OCI-LY7 (cell line): ENCODE results near the gene GRAMD1B. TPM values are rescaled to one million over a fixed set of nuclear protein-coding genes. Genes with fewer than 3 reads are reported as not detected.
"Not testable (repeated sequence)": the region's sequence is repeated elsewhere in the genome, so short reads cannot be mapped to it uniquely, and the experiment has no call there.

Experiments used
- BruUV-seq: library from RNA; stranded (reverse); fragments of 400-500 nt; replicated peaks from 2 replicates; lab custom pipeline; 2021; lab: Mats Ljungman, UMichigan
- CTCF ChIA-PET: fragments of 300-600 bp; sonication (Branson Sonifier 250); formaldehyde crosslinking; loops from one replicate; lab custom pipeline; 2022; ENCODE audit warnings: antibody characterized with exemption; ENCODE audit not compliant: unreplicated experiment; lab: Charles Lee
- POLR2A ChIA-PET: fragments of 300-600 bp; sonication (Branson Sonifier 250); formaldehyde crosslinking; loops from one replicate; lab custom pipeline; 2022; ENCODE audit warnings: antibody characterized with exemption; lab: Charles Lee
- DNase-seq: peaks from one replicate; pipeline ENCODE4 v3.0.0-alpha.2; 2015; ENCODE audit warnings: low spot score
- H2AFZ ChIP-seq: fragments of 200-600 bp; sonication (generic), shearing (Covaris generic); 2 replicates; pipeline ENCODE4 v1.6.1; 2014; ENCODE audit warnings: mild to moderate bottlenecking, antibody characterized with exemption, low read length, moderate library complexity
- H3K27ac ChIP-seq: fragments of 200-600 bp; sonication (generic); 2 replicates; pipeline ENCODE4 v1.5.1; 2014; ENCODE audit warnings: mixed run types, low read depth, mild to moderate bottlenecking, moderate library complexity, low read length, inconsistent platforms; ENCODE audit not compliant: poor library complexity, severe bottlenecking
- H3K36me3 ChIP-seq: fragments of 200-600 bp; sonication (generic); 2 replicates; pipeline ENCODE4 v1.6.1; 2014; ENCODE audit warnings: mild to moderate bottlenecking, antibody characterized with exemption, low read length, moderate library complexity, mixed read lengths; ENCODE audit not compliant: insufficient read depth
- H3K4me1 ChIP-seq: fragments of 200-600 bp; sonication (generic); 2 replicates; pipeline ENCODE4 v1.5.1; 2014; ENCODE audit warnings: mild to moderate bottlenecking, low read length; ENCODE audit not compliant: insufficient read depth, poor library complexity, severe bottlenecking
- H3K4me2 ChIP-seq: fragments of 200-600 bp; sonication (generic); 2 replicates; pipeline ENCODE4 v1.6.1; 2014; ENCODE audit warnings: mild to moderate bottlenecking, low read length
- H3K4me3 ChIP-seq: fragments of 200-600 bp; sonication (generic); 2 replicates; pipeline ENCODE4 v1.5.1; 2014; ENCODE audit warnings: mild to moderate bottlenecking, low read depth, low read length; ENCODE audit not compliant: poor library complexity, severe bottlenecking
- H3K79me2 ChIP-seq: fragments of 200-600 bp; sonication (generic); 2 replicates; pipeline ENCODE4 v1.6.1; 2016; ENCODE audit warnings: low read depth, mild to moderate bottlenecking, low read length, moderate library complexity, mixed read lengths; ENCODE audit not compliant: insufficient read depth
- H3K9me2 ChIP-seq: fragments of 200-600 bp; sonication (generic); 2 replicates; pipeline ENCODE4 v1.6.1; 2016; ENCODE audit warnings: mild to moderate bottlenecking, low read length, mixed read lengths; ENCODE audit not compliant: insufficient read depth
- H3K9me3 ChIP-seq: fragments of 200-600 bp; sonication (generic); 2 replicates; pipeline ENCODE4 v1.6.1; 2014; ENCODE audit warnings: mild to moderate bottlenecking, mixed run types, low read length, mixed read lengths
- H4K20me1 ChIP-seq: fragments of 200-600 bp; sonication (generic); 2 replicates; pipeline ENCODE4 v1.6.1; 2014; ENCODE audit warnings: mild to moderate bottlenecking, antibody characterized with exemption, low read length, moderate library complexity, mixed read lengths; ENCODE audit not compliant: insufficient read depth
- EZH2phosphoT487 ChIP-seq: fragments of 200-600 bp; sonication (generic); IDR thresholded peaks from 2 replicates; pipeline ENCODE4 v1.6.1; 2018; ENCODE audit warnings: low read depth, borderline replicate concordance, mild to moderate bottlenecking, mixed run types, antibody characterized with exemption, low read length, moderate library complexity, mixed read lengths
- intact Hi-C: fragments of 100-400 bp; cut with micrococcal nuclease; formaldehyde crosslinking; loops from one replicate; pipeline ENCODE4 v1.10.0; 2022; ENCODE audit not compliant: unreplicated experiment
- total RNA-seq, 2 experiments: library from RNA; depleted of rRNA in 1 of 2; stranded (reverse); fragments of >200 nt in 1 of 2; shearing (Covaris generic) in 1 of 2; gene quantifications; 2 replicates each; pipeline ENCODE4 v1.2.3, GENCODE V29; 2014 to 2022
- TF ChIP-seq, protein P1 (sequence below): fragments of 200-600 bp; sonication (generic); conservative IDR thresholded peaks from 2 replicates; pipeline ENCODE4 v1.5.1; 2014; ENCODE audit warnings: mild to moderate bottlenecking, antibody characterized with exemption, low read length, moderate library complexity, mixed read lengths

The GRAMD1B gene
- total RNA-seq, 2 experiments from 2014 or later, result 0.16 TPM; not detected in 1

- Histone ChIP-seq H3K27ac (no peak overlapping the region), H3K4me3 (no peak overlapping the region), H3K4me1 (peaks cover 4% of the 10 kb centered on the region), H4K20me1 (no peaks in the 10 kb centered on the region), H3K4me2 (no peak overlapping the region), H3K9me3 (no peaks in the 10 kb centered on the region), H2AFZ (no peak overlapping the region), H3K79me2 (no peaks in the 10 kb centered on the region), H3K9me2 (no peaks in the 10 kb centered on the region), H3K36me3 (no peaks in the 10 kb centered on the region)
- CTCF ChIA-PET, result no interaction called here
- no peak for DNase-seq
- BruUV-seq, result no TSS peak
- intact Hi-C loops, result no loop called here
- TF ChIP-seq, protein P1, sequence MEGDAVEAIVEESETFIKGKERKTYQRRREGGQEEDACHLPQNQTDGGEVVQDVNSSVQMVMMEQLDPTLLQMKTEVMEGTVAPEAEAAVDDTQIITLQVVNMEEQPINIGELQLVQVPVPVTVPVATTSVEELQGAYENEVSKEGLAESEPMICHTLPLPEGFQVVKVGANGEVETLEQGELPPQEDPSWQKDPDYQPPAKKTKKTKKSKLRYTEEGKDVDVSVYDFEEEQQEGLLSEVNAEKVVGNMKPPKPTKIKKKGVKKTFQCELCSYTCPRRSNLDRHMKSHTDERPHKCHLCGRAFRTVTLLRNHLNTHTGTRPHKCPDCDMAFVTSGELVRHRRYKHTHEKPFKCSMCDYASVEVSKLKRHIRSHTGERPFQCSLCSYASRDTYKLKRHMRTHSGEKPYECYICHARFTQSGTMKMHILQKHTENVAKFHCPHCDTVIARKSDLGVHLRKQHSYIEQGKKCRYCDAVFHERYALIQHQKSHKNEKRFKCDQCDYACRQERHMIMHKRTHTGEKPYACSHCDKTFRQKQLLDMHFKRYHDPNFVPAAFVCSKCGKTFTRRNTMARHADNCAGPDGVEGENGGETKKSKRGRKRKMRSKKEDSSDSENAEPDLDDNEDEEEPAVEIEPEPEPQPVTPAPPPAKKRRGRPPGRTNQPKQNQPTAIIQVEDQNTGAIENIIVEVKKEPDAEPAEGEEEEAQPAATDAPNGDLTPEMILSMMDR, result no peak
- no peak for TF ChIP-seq EZH2phosphoT487
- POLR2A ChIA-PET, result no interaction called here
Measured at GRCh38 chr11:123454796-123455195, 24.7 kb downstream of the GRAMD1B start.

- H3K36me3 ChIP-seq, intact Hi-C loops: not testable (repeated sequence)
- POLR2A ChIA-PET, result interaction anchor here (0.6 kb wide), 1 partner anchor 60 kb away, joined by 3 read pairs; no protein-coding TSS in a partner anchor
Measured at GRCh38 chr11:123456448-123456847, 26.4 kb downstream of the GRAMD1B start.

GRCh38 chr11:123457187-123457770, 27.2 kb downstream of the GRAMD1B start:
- Histone ChIP-seq H3K9me3 (no peaks in the 10 kb centered on the region), H3K4me1 (peaks cover 4% of the 10 kb centered on the region), H2AFZ (peak overlapping the region; percentile 81), H4K20me1 (no peaks in the 10 kb centered on the region), H3K79me2 (no peaks in the 10 kb centered on the region), H3K4me3 (no peak overlapping the region), H3K4me2 (no peak overlapping the region), H3K9me2 (no peaks in the 10 kb centered on the region), H3K27ac (no peak overlapping the region), H3K36me3 (no peaks in the 10 kb centered on the region)
- DNase-seq, result no peak
- no TSS peak for BruUV-seq
- ChIA-PET POLR2A (no interaction called here), CTCF (no interaction called here)
- TF ChIP-seq, protein P1, result no peak
- TF ChIP-seq EZH2phosphoT487, result no peak
- intact Hi-C loops, result no loop called here

More at GRCh38 chr11:123456448-123456847, 26.4 kb downstream of the GRAMD1B start:
- H3K79me2 ChIP-seq, H3K9me2 ChIP-seq, DNase-seq, CTCF ChIA-PET, H3K9me3 ChIP-seq, H3K4me1 ChIP-seq, BruUV-seq, H3K27ac ChIP-seq, H3K4me2 ChIP-seq, H4K20me1 ChIP-seq, H2AFZ ChIP-seq, H3K4me3 ChIP-seq: not testable (repeated sequence)
